Measurements from ENCODE around the gene MOB3B. TPM values are rescaled to one million over a fixed set of nuclear protein-coding genes. Genes with fewer than 3 reads are reported as not detected.

Gene MOB3B
- total RNA-seq, 3 donors from 2014 or later, result 12.8 to 19.3 (median 13.1) TPM

GRCh38 chr9:27445057-27445595, 84.5 kb downstream of the MOB3B start:
- Histone ChIP-seq H3K36me3 (no peaks in the 10 kb centered on the region), H3K4me1 (no peaks in the 10 kb centered on the region), H3K4me3 (no peak overlapping the region), H3K9me3 (no peaks in the 10 kb centered on the region), H3K27ac (no peak overlapping the region), H3K27me3 (no peaks in the 10 kb centered on the region)
- no peak for TF ChIP-seq POLR2AphosphoS5 (IDR thresholded peaks at IDR 0.05)
- no peak for TF ChIP-seq CTCF (IDR thresholded peaks at IDR 0.05)
- no peak for TF ChIP-seq POLR2A (IDR thresholded peaks at IDR 0.05)
- no peak for DNase-seq (ENCODE audit: low spot score in 2 of 2)
- intact Hi-C loops (cut with DNase I; ENCODE audit: low total_unique reads), result loop anchor here (10.0 kb wide), 1 partner anchor 90 kb away; no protein-coding TSS in a partner anchor

GRCh38 chr9:27442464-27442863, 87.2 kb downstream of the MOB3B start:
- peak overlapping the region in 1 of 2 donors; percentile 41 for H3K27ac ChIP-seq
- H3K9me3 ChIP-seq, result no peaks in the 10 kb centered on the region
- no peak overlapping the region for H3K4me3 ChIP-seq
- no peaks in the 10 kb centered on the region for H3K36me3 ChIP-seq
- no peak for DNase-seq (ENCODE audit: low spot score in 2 of 2)
- TF ChIP-seq CTCF (IDR thresholded peaks at IDR 0.05) (no peak), POLR2AphosphoS5 (IDR thresholded peaks at IDR 0.05) (no peak), POLR2A (IDR thresholded peaks at IDR 0.05) (no peak)
- H3K27me3 ChIP-seq, result no peaks in the 10 kb centered on the region
- H3K4me1 ChIP-seq, result no peaks in the 10 kb centered on the region
- intact Hi-C loops (cut with DNase I; ENCODE audit: low total_unique reads), result loop anchor here (10.0 kb wide), 1 partner anchor 92 kb away; no protein-coding TSS in a partner anchor

- no peaks in the 10 kb centered on the region for H3K9me3 ChIP-seq
- H3K27ac ChIP-seq, result no peak overlapping the region
- H3K4me1 ChIP-seq, result no peaks in the 10 kb centered on the region
- H3K4me3 ChIP-seq, result no peak overlapping the region
- DNase-seq (ENCODE audit: low spot score in 2 of 2), result no peak
- TF ChIP-seq POLR2A (IDR thresholded peaks at IDR 0.05), result no peak
- no peak for TF ChIP-seq POLR2AphosphoS5 (IDR thresholded peaks at IDR 0.05)
- no peak for TF ChIP-seq CTCF (IDR thresholded peaks at IDR 0.05)
- intact Hi-C loops (cut with DNase I; ENCODE audit: low total_unique reads), result loop anchor here (10.0 kb wide), 1 partner anchor 93 kb away; no protein-coding TSS in a partner anchor
- no peaks in the 10 kb centered on the region for H3K27me3 ChIP-seq
- H3K36me3 ChIP-seq, result no peaks in the 10 kb centered on the region
These were observed 87.9 kb downstream of the MOB3B start for GRCh38 chr9:27441741-27442070.

- no peaks in the 10 kb centered on the region for H3K9me3 ChIP-seq
- no peak overlapping the region for H3K27ac ChIP-seq
- H3K36me3 ChIP-seq, result no peaks in the 10 kb centered on the region
- intact Hi-C loops (cut with DNase I; ENCODE audit: low total_unique reads), result loop anchor here (10.0 kb wide), 1 partner anchor 94 kb away; no protein-coding TSS in a partner anchor
- no peak overlapping the region for H3K4me3 ChIP-seq
- no peak for DNase-seq (ENCODE audit: low spot score in 2 of 2)
- TF ChIP-seq POLR2A (IDR thresholded peaks at IDR 0.05) (no peak), CTCF (IDR thresholded peaks at IDR 0.05) (no peak), POLR2AphosphoS5 (IDR thresholded peaks at IDR 0.05) (no peak)
- no peaks in the 10 kb centered on the region for H3K27me3 ChIP-seq
- no peaks in the 10 kb centered on the region for H3K4me1 ChIP-seq
These were observed 88.5 kb downstream of the MOB3B start for GRCh38 chr9:27440888-27441740.

- Histone ChIP-seq H3K27ac (no peak overlapping the region), H3K4me3 (no peak overlapping the region), H3K36me3 (no peaks in the 10 kb centered on the region), H3K27me3 (no peaks in the 10 kb centered on the region), H3K4me1 (no peaks in the 10 kb centered on the region), H3K9me3 (no peaks in the 10 kb centered on the region)
- intact Hi-C loops (cut with DNase I; ENCODE audit: low total_unique reads), result no loop called here
- DNase-seq (ENCODE audit: low spot score in 2 of 2), result no peak
- TF ChIP-seq POLR2AphosphoS5 (IDR thresholded peaks at IDR 0.05) (no peak), POLR2A (IDR thresholded peaks at IDR 0.05) (no peak), CTCF (IDR thresholded peaks at IDR 0.05) (no peak)
These were observed 91.1 kb downstream of the MOB3B start for GRCh38 chr9:27438522-27438921.
